ENCODE measurements around the gene GOLGA1. TPM values are rescaled to one million over a fixed set of nuclear protein-coding genes. Genes with fewer than 3 reads are reported as not detected.
"Not testable (repeated sequence)": the region's sequence is repeated elsewhere in the genome, so short reads cannot be mapped to it uniquely, and the experiment has no call there.

The GOLGA1 gene
- total RNA-seq, 1 donor from 2014 or later: 16.3 TPM

DNA sequence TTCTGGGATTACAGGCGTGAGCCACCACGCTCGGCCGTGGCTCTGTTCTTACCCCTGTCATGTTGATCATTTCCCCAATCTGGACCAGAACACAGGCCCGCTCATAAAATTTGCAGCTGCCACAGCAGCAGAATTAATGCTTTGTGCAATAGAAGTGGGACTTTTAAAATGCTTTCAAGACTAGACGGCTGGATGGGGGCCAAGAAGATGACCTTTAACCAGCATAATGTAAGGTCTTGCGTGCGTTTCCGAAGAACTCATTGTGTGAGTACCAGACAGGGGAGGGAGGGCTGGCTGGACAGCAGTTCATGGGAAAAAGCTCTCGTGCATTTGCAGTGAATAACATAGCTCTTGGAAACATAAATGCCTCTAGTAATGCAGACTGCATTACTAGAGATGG is 91.1 kb downstream of the GOLGA1 start:
- Histone ChIP-seq H3K27me3 (ENCODE audit: control insufficient read depth, insufficient read depth, low read length) (no peaks in the 10 kb centered on the region), H3K4me3 (ENCODE audit: low read depth, low read length) (no peak overlapping the region), H3K36me3 (ENCODE audit: control insufficient read depth, insufficient read depth, low read length) (no peaks in the 10 kb centered on the region)
- TF ChIP-seq CTCF (IDR thresholded peaks at IDR 0.05; ENCODE audit: insufficient read depth, low read length, poor library complexity, severe bottlenecking): no peak
- no peak for DNase-seq (ENCODE audit: low read depth)

- no peak for TF ChIP-seq CTCF (IDR thresholded peaks at IDR 0.05; ENCODE audit: insufficient read depth, low read length, poor library complexity, severe bottlenecking)
- no peaks in the 10 kb centered on the region for H3K27me3 ChIP-seq (ENCODE audit: control insufficient read depth, insufficient read depth, low read length)
- no peaks in the 10 kb centered on the region for H3K36me3 ChIP-seq (ENCODE audit: control insufficient read depth, insufficient read depth, low read length)
- no peak overlapping the region for H3K4me3 ChIP-seq (ENCODE audit: low read depth, low read length)
- DNase-seq (ENCODE audit: low read depth): no peak
Measured at GRCh38 chr9:124846969-124847368, 93.9 kb downstream of the GOLGA1 start.

DNA sequence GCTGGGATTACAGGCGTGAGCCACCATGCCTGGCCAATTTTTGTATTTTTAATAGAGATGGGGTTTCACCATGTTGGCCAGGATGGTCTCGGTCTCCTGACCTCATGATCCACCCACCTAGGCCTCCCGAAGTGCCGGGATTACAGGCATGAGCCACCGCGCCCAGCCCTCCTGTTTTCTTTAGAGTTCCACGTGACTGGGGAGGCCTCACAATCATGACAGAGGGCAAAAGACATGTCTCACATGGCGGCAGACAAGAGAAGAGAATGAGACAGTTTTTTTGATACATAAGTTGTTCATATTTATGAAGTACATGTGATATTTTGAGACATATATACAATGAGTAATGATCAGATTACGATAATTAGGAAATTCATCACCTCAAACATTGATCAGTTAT is 94.4 kb downstream of the GOLGA1 start:
- not testable (repeated sequence) for H3K27me3 ChIP-seq (ENCODE audit: control insufficient read depth, insufficient read depth, low read length); H3K36me3 ChIP-seq (ENCODE audit: control insufficient read depth, insufficient read depth, low read length); DNase-seq (ENCODE audit: low read depth); H3K4me3 ChIP-seq (ENCODE audit: low read depth, low read length)

- no peak for TF ChIP-seq CTCF (IDR thresholded peaks at IDR 0.05; ENCODE audit: insufficient read depth, low read length, poor library complexity, severe bottlenecking)
- H3K36me3 ChIP-seq (ENCODE audit: control insufficient read depth, insufficient read depth, low read length): no peaks in the 10 kb centered on the region
- H3K27me3 ChIP-seq (ENCODE audit: control insufficient read depth, insufficient read depth, low read length): no peaks in the 10 kb centered on the region
- DNase-seq (ENCODE audit: low read depth): no peak
- no peak overlapping the region for H3K4me3 ChIP-seq (ENCODE audit: low read depth, low read length)
Measured at GRCh38 chr9:124844291-124844690, 96.6 kb downstream of the GOLGA1 start.

DNA sequence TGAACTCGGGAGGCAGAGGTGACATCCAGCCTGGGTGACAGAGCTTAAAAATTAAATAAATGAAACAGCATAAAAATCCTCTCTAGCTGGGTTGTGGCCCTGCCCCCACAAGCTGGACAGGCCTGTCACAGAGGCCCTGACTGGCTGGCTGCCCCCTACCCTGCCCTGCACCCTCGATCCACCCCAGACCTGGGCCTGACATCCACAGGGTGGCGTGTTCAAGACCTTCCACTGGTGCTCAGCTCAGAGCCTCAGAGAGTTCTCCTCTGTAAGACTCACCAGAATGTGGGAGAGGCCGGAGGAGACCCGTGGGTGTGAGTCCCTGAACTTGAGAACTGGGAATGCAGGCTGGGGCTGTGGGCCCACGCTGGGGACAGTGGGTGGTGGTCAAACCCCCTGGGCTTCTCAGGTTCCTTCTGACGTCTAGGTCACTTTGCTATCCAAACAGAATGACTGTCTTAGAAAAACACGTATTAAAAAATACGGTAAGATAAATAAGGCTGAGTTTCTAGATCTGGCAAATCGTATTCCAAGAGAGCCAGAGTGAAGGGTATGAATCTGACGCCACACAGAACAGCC is 97.3 kb downstream of the GOLGA1 start:
- Histone ChIP-seq H3K4me3 (ENCODE audit: low read depth, low read length) (no peak overlapping the region), H3K27me3 (ENCODE audit: control insufficient read depth, insufficient read depth, low read length) (no peaks in the 10 kb centered on the region), H3K36me3 (ENCODE audit: control insufficient read depth, insufficient read depth, low read length) (no peaks in the 10 kb centered on the region)
- DNase-seq (ENCODE audit: low read depth): no peak
- no peak for TF ChIP-seq CTCF (IDR thresholded peaks at IDR 0.05; ENCODE audit: insufficient read depth, low read length, poor library complexity, severe bottlenecking)

DNA sequence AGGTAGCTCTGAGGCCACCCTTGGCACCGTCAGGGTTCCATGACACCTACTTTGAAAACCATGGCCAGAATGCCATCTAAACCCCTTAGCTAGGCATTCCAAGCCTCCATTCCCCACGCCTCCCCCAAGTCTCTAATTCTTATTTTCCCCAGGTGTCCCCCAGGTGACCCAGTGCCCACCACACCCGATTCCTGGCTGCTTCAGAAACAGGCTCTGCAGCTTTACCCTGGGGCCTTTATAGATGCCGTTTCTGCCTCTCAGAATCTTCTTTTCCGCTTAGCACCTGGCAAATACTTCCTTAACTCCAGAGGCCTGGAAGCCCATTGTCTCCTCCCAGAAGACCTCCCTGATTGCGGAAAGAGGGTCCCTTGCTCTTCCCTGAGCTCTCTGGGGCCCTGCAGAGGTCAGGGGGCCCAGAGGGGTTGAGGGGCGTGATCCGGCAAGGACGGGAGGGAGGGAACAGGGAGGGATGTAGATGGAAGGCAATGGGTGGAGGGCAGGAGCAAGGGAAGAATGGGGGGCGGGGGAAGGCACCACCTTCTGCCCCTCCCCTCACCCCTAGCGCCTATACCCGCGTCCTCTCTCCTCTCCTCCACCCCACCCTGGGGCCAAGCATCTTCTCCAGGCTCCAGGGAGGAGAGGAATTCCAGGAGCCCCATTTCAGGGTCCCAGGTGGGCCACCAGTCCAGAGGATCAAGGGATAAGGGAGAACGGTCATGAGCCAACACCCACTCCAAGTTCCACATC is 99.6 kb downstream of the GOLGA1 start:
- no peaks in the 10 kb centered on the region for H3K36me3 ChIP-seq (ENCODE audit: control insufficient read depth, insufficient read depth, low read length)
- no peak for DNase-seq (ENCODE audit: low read depth)
- H3K4me3 ChIP-seq (ENCODE audit: low read depth, low read length): no peak overlapping the region
- H3K27me3 ChIP-seq (ENCODE audit: control insufficient read depth, insufficient read depth, low read length): no peaks in the 10 kb centered on the region
- no peak for TF ChIP-seq CTCF (IDR thresholded peaks at IDR 0.05; ENCODE audit: insufficient read depth, low read length, poor library complexity, severe bottlenecking)

Data from kidney epithelial cell (primary cell).